A673 (cell line): Measurements from ENCODE around the gene NRAP. TPM values are rescaled to one million over a fixed set of nuclear protein-coding genes. Genes with fewer than 3 reads are reported as not detected.
A peak's percentile ranks its signal among the peaks of the same experiment; 100 is the strongest.

Source experiments
- BruUV-seq: library from RNA; stranded (reverse); fragments of 400-500 nt; replicated peaks from 2 replicates; lab custom pipeline; 2021; lab: Mats Ljungman, UMichigan
- CTCF ChIA-PET: fragments of 300-600 bp; sonication (Branson Sonifier 250); formaldehyde crosslinking; loops from one replicate; lab custom pipeline; 2022; ENCODE audit warnings: antibody characterized with exemption; lab: Charles Lee
- POLR2A ChIA-PET: fragments of 300-600 bp; sonication (Branson Sonifier 250); formaldehyde crosslinking; loops from one replicate; lab custom pipeline; 2022; ENCODE audit warnings: antibody characterized with exemption; ENCODE audit not compliant: low non-redundant PET; lab: Charles Lee
- DNase-seq: peaks from one replicate; pipeline ENCODE4 v3.0.0-alpha.2; 2015; ENCODE audit warnings: low spot score
- H3K27ac ChIP-seq: fragments of 200-600 bp; sonication (generic); 2 replicates; pipeline ENCODE4 v1.5.1; 2016; ENCODE audit warnings: mixed run types, low read depth, mild to moderate bottlenecking, mixed read lengths, antibody characterized with exemption, low read length; ENCODE audit not compliant: poor library complexity, severe bottlenecking
- H3K27me3 ChIP-seq: fragments of 200-600 bp; sonication (generic); replicated peaks from 2 replicates; pipeline ENCODE4 v1.6.1; 2017; ENCODE audit warnings: mixed run types, low read depth, mild to moderate bottlenecking, mixed read lengths, antibody characterized with exemption, low read length; ENCODE audit not compliant: insufficient read depth, poor library complexity
- H3K36me3 ChIP-seq: fragments of 200-600 bp; sonication (generic); 2 replicates; pipeline ENCODE4 v1.6.1; 2016; ENCODE audit warnings: mixed run types, mild to moderate bottlenecking, mixed read lengths, antibody characterized with exemption, low read length; ENCODE audit not compliant: insufficient read depth, poor library complexity, severe bottlenecking
- H3K4me1 ChIP-seq: fragments of 200-600 bp; sonication (generic); 2 replicates; pipeline ENCODE4 v1.6.1; 2017; ENCODE audit warnings: mixed run types, mild to moderate bottlenecking, mixed read lengths, antibody characterized with exemption, low read length; ENCODE audit not compliant: insufficient read depth, poor library complexity, severe bottlenecking
- H3K4me3 ChIP-seq: fragments of 200-600 bp; sonication (generic); 2 replicates; pipeline ENCODE4 v1.5.1; 2016; ENCODE audit warnings: low read depth, mixed run types, mild to moderate bottlenecking, mixed read lengths, low read length; ENCODE audit not compliant: poor library complexity, severe bottlenecking
- H3K9me3 ChIP-seq: fragments of 200-600 bp; sonication (generic); 2 replicates; pipeline ENCODE4 v1.6.1; 2016; ENCODE audit warnings: mixed run types, low read depth, mild to moderate bottlenecking, mixed read lengths, antibody characterized with exemption, low read length; ENCODE audit not compliant: poor library complexity, severe bottlenecking
- CTCF ChIP-seq: fragments of 300-800, 200-600 bp; sonication (generic); conservative IDR thresholded peaks from 2 replicates; pipeline ENCODE4 v1.5.1; 2017; ENCODE audit warnings: low read depth, mild to moderate bottlenecking, antibody characterized with exemption, low read length, moderate library complexity, mixed read lengths
- EZH2 ChIP-seq: fragments of 200-600 bp; sonication (generic); IDR thresholded peaks from 2 replicates; pipeline ENCODE4 v1.6.1; 2017; ENCODE audit warnings: borderline replicate concordance, low read depth, mild to moderate bottlenecking, mixed read lengths, antibody characterized with exemption, low read length; ENCODE audit not compliant: poor library complexity, severe bottlenecking
- intact Hi-C: fragments of 100-400 bp; cut with micrococcal nuclease; formaldehyde crosslinking; loops from one replicate; pipeline ENCODE4 v1.10.0; 2022; ENCODE audit not compliant: unreplicated experiment
- total RNA-seq: library from RNA; stranded (reverse); gene quantifications from 2 replicates; pipeline ENCODE4 v1.2.3, GENCODE V29; 2021

The NRAP gene
- total RNA-seq, 1 experiment from 2014 or later: 0.34 TPM

DNA sequence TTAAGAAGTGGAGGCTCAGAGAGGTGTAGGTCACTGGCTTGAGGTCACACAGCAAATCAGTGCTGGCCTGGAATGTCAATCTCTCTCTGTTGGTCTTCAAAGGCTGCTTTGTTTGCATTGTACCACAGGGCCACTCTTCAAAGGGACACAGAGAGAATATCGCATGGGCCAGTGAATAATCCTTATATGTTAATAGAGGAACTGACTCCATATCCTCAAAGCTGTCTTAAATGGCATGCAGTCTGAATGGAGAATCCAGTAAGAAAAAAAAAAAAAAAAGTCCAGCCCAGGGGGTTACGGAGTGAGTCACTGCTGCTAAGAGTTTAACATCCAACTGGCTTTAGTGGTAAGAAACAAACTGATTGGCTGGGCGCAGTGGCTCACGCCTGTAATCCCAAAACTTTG, 54.1 kb downstream of the NRAP start:
- POLR2A ChIA-PET: interaction anchor here (0.6 kb wide), 1 partner anchor 506 kb away, joined by 3 read pairs; no protein-coding TSS in a partner anchor
- TF ChIP-seq CTCF: no peak
- TF ChIP-seq EZH2: no peak
- intact Hi-C loops: no loop called here
- H3K4me1 ChIP-seq: no peaks in the 10 kb centered on the region
- no peak overlapping the region for H3K27ac ChIP-seq
- BruUV-seq: no TSS peak
- H3K4me3 ChIP-seq: no peak overlapping the region
- H3K36me3 ChIP-seq: no peaks in the 10 kb centered on the region
- no peaks in the 10 kb centered on the region for H3K9me3 ChIP-seq
- DNase-seq: peak; percentile 21
- CTCF ChIA-PET: no interaction called here
- H3K27me3 ChIP-seq: no peaks in the 10 kb centered on the region

DNA sequence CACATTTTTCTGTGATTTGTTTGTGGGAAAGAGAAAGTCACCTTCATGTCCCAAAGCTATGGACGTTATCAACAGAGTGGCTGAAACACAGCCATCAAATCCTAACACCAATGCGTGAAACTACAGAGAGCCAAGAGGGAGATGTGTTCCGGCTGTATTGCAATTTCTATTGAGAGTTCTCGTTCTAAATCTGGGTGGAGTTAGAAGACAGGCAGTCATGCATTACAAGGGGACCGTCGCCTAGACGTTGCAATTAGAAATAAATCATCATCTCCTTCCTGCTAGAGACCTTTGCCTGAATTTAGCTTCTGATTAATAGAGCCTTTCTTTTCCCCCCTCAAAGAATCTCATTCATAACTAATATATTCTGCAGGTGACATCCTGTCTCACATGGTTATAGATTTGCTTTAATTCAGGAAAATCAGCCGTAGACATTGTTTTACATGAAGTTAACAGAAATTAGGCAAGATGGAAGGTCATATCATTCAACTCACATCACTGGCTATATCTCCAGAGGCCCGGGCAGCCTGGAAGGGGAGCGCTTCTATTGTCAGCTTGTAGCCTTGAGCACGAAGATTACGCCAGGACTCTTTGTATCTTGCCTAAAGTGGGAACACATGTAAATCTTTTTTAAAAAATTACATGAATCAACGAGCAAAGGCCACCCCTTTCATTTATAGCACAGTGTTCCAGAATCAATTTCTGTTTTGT, 58.4 kb downstream of the NRAP start:
- Histone ChIP-seq H3K27me3 (no peaks in the 10 kb centered on the region), H3K27ac (no peak overlapping the region), H3K4me3 (no peak overlapping the region), H3K9me3 (no peaks in the 10 kb centered on the region), H3K4me1 (no peaks in the 10 kb centered on the region), H3K36me3 (no peaks in the 10 kb centered on the region)
- no TSS peak for BruUV-seq
- POLR2A ChIA-PET: no interaction called here
- CTCF ChIA-PET: no interaction called here
- TF ChIP-seq CTCF: no peak
- TF ChIP-seq EZH2: no peak
- intact Hi-C loops: no loop called here
- DNase-seq: no peak

- Histone ChIP-seq H3K9me3 (no peaks in the 10 kb centered on the region), H3K27ac (no peak overlapping the region), H3K27me3 (no peaks in the 10 kb centered on the region), H3K4me3 (no peak overlapping the region), H3K4me1 (no peaks in the 10 kb centered on the region), H3K36me3 (no peaks in the 10 kb centered on the region)
- TF ChIP-seq EZH2 (no peak), CTCF (no peak)
- no TSS peak for BruUV-seq
- intact Hi-C loops: no loop called here
- ChIA-PET CTCF (no interaction called here), POLR2A (no interaction called here)
- DNase-seq: no peak
Measured at GRCh38 chr10:113604572-113604971, 59.3 kb downstream of the NRAP start.
